ENCODE results near the gene RABEPK. TPM values are rescaled to one million over a fixed set of nuclear protein-coding genes. Genes with fewer than 3 reads are reported as not detected.

RABEPK gene
- total RNA-seq, 1 donor from 2014 or later: 30.7 TPM

DNA sequence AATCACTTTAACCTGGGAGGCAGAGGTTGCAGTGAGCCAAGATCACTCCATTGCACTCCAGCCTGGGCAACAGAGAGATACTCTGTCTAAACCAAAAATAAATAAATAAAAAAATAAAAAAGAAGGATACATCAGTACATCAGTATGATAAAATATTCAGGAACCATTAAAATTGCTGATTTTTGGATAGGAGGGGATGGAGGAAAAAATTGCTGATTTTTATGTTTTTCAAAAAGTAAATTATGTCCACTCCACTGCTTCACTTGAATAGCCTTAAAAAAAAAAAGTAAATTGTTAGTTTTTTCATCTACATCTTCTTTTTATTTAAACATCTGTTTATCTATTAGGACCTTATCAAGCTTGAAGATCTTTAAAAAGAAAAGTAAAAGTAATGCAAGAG is 53.9 kb downstream of the RABEPK start:
- no peaks in the 10 kb centered on the region for H3K36me3 ChIP-seq (ENCODE audit: insufficient read depth, low read length)
- DNase-seq (ENCODE audit: low read depth) (no peak), FAIRE-seq (no peak)
- H3K79me2 ChIP-seq (ENCODE audit: insufficient read depth, low read length): no peaks in the 10 kb centered on the region
- no peak overlapping the region for H3K4me2 ChIP-seq (ENCODE audit: low read length)
- H3K4me3 ChIP-seq (ENCODE audit: insufficient read depth, low read depth, low read length): no peak overlapping the region
- H3K27me3 ChIP-seq (ENCODE audit: insufficient read depth, low read length): no peaks in the 10 kb centered on the region
- Mint-ChIP-seq H3K9me3 (ENCODE audit: unreplicated experiment) (no peaks in the 10 kb centered on the region), H3K27me3 (ENCODE audit: low read depth, unreplicated experiment) (no peaks in the 10 kb centered on the region), H3K4me3 (ENCODE audit: unreplicated experiment) (no peak overlapping the region), H3K36me3 (ENCODE audit: low read depth, unreplicated experiment) (no peaks in the 10 kb centered on the region), H3K27ac (ENCODE audit: unreplicated experiment) (no peak overlapping the region), H3K4me1 (ENCODE audit: low read depth, unreplicated experiment) (no peaks in the 10 kb centered on the region)
- no peak overlapping the region for H3K9ac ChIP-seq (ENCODE audit: low read length)
- no peak overlapping the region for H3K27ac ChIP-seq (ENCODE audit: low read depth, low read length)
- no peaks in the 10 kb centered on the region for H3K9me3 ChIP-seq (ENCODE audit: insufficient read depth, low read depth, low read length)
- TF ChIP-seq EZH2 (IDR thresholded peaks at IDR 0.05; ENCODE audit: insufficient read depth, low read length) (no peak), CTCF (IDR thresholded peaks at IDR 0.05; ENCODE audit: insufficient read depth, low read depth, low read length) (no peak)
- no peak overlapping the region for H2AFZ ChIP-seq (ENCODE audit: low read depth, low read length)
- no peaks in the 10 kb centered on the region for H3K4me1 ChIP-seq (ENCODE audit: insufficient read depth, low read length)
- H4K20me1 ChIP-seq (ENCODE audit: insufficient read depth, low read length): no peaks in the 10 kb centered on the region

- Mint-ChIP-seq H3K27me3 (ENCODE audit: low read depth, unreplicated experiment) (no peaks in the 10 kb centered on the region), H3K27ac (ENCODE audit: unreplicated experiment) (no peak overlapping the region), H3K4me3 (ENCODE audit: unreplicated experiment) (no peak overlapping the region), H3K4me1 (ENCODE audit: low read depth, unreplicated experiment) (peaks cover 5% of the 10 kb centered on the region), H3K9me3 (ENCODE audit: unreplicated experiment) (no peaks in the 10 kb centered on the region), H3K36me3 (ENCODE audit: low read depth, unreplicated experiment) (no peaks in the 10 kb centered on the region)
- Histone ChIP-seq H3K9ac (ENCODE audit: low read length) (no peak overlapping the region), H3K27me3 (ENCODE audit: insufficient read depth, low read length) (no peaks in the 10 kb centered on the region), H3K4me2 (ENCODE audit: low read length) (no peak overlapping the region), H3K4me1 (ENCODE audit: insufficient read depth, low read length) (no peaks in the 10 kb centered on the region), H4K20me1 (ENCODE audit: insufficient read depth, low read length) (no peaks in the 10 kb centered on the region), H3K27ac (ENCODE audit: low read depth, low read length) (no peak overlapping the region), H3K79me2 (ENCODE audit: insufficient read depth, low read length) (no peaks in the 10 kb centered on the region), H3K36me3 (ENCODE audit: insufficient read depth, low read length) (no peaks in the 10 kb centered on the region), H3K9me3 (ENCODE audit: insufficient read depth, low read depth, low read length) (no peaks in the 10 kb centered on the region), H2AFZ (ENCODE audit: low read depth, low read length) (no peak overlapping the region), H3K4me3 (ENCODE audit: insufficient read depth, low read depth, low read length) (no peak overlapping the region)
- FAIRE-seq: no peak
- no peak for DNase-seq (ENCODE audit: low read depth)
- TF ChIP-seq CTCF (IDR thresholded peaks at IDR 0.05; ENCODE audit: insufficient read depth, low read depth, low read length) (peak; percentile 43), EZH2 (IDR thresholded peaks at IDR 0.05; ENCODE audit: insufficient read depth, low read length) (no peak)
These were observed 55.5 kb downstream of the RABEPK start for GRCh38 chr9:125255781-125256391.

GRCh38 chr9:125258160-125258785 is 57.9 kb downstream of the RABEPK start:
- Mint-ChIP-seq H3K27ac (ENCODE audit: unreplicated experiment) (no peak overlapping the region), H3K27me3 (ENCODE audit: low read depth, unreplicated experiment) (no peaks in the 10 kb centered on the region), H3K4me3 (ENCODE audit: unreplicated experiment) (no peak overlapping the region), H3K4me1 (ENCODE audit: low read depth, unreplicated experiment) (peaks cover 6% of the 10 kb centered on the region), H3K9me3 (ENCODE audit: unreplicated experiment) (no peaks in the 10 kb centered on the region), H3K36me3 (ENCODE audit: low read depth, unreplicated experiment) (peaks cover 2% of the 10 kb centered on the region)
- Histone ChIP-seq H2AFZ (ENCODE audit: low read depth, low read length) (no peak overlapping the region), H3K36me3 (ENCODE audit: insufficient read depth, low read length) (no peaks in the 10 kb centered on the region), H3K4me1 (ENCODE audit: insufficient read depth, low read length) (peaks cover 7% of the 10 kb centered on the region), H3K79me2 (ENCODE audit: insufficient read depth, low read length) (peaks cover 17% of the 10 kb centered on the region), H3K4me3 (ENCODE audit: insufficient read depth, low read depth, low read length) (no peak overlapping the region), H3K9me3 (ENCODE audit: insufficient read depth, low read depth, low read length) (no peaks in the 10 kb centered on the region), H4K20me1 (ENCODE audit: insufficient read depth, low read length) (peaks cover 13% of the 10 kb centered on the region), H3K27ac (ENCODE audit: low read depth, low read length) (no peak overlapping the region), H3K4me2 (ENCODE audit: low read length) (no peak overlapping the region), H3K9ac (ENCODE audit: low read length) (no peak overlapping the region), H3K27me3 (ENCODE audit: insufficient read depth, low read length) (no peaks in the 10 kb centered on the region)
- DNase-seq (ENCODE audit: low read depth): no peak
- no peak for FAIRE-seq
- no peak for TF ChIP-seq EZH2 (IDR thresholded peaks at IDR 0.05; ENCODE audit: insufficient read depth, low read length)
- no peak for TF ChIP-seq CTCF (IDR thresholded peaks at IDR 0.05; ENCODE audit: insufficient read depth, low read depth, low read length)
